ENCODE results near the gene WNK4. TPM values are rescaled to one million over a fixed set of nuclear protein-coding genes. Genes with fewer than 3 reads are reported as not detected.

WNK4 gene
- total RNA-seq, 1 experiment from 2014 or later: 2.6 TPM

GRCh38 chr17:42821176-42821575 is 40.8 kb downstream of the WNK4 start:
- Histone ChIP-seq H3K23me2 (ENCODE audit: insufficient read length, low read depth, low read length, poor library complexity, severe bottlenecking) (peaks cover 6% of the 10 kb centered on the region), H3K18ac (ENCODE audit: insufficient read length, low read depth, low read length) (no peak overlapping the region), H3K4ac (ENCODE audit: low read depth, low read length) (no peak overlapping the region), H3K4me2 (ENCODE audit: insufficient read depth, insufficient read length, low read length) (no peak overlapping the region), H3K9ac (ENCODE audit: extremely low read depth, insufficient read length, low read length) (no peak overlapping the region), H4K91ac (ENCODE audit: insufficient read length, low read depth, low read length) (no peak overlapping the region), H2BK5ac (ENCODE audit: insufficient read length, low read length) (no peak overlapping the region), H3K14ac (ENCODE audit: insufficient read depth, low read length) (no peak overlapping the region), H3K9me3 (ENCODE audit: control insufficient read depth, low read depth, low read length) (no peaks in the 10 kb centered on the region), H3K27ac (ENCODE audit: insufficient read length, low read depth, low read length) (no peak overlapping the region), H4K20me1 (ENCODE audit: control insufficient read depth, insufficient read depth, insufficient read length) (no peaks in the 10 kb centered on the region), H2AK5ac (ENCODE audit: insufficient read length, low read length) (no peak overlapping the region), H2BK20ac (ENCODE audit: low read depth, low read length, poor library complexity, severe bottlenecking) (no peak overlapping the region), H2AFZ (ENCODE audit: low read length) (no peak overlapping the region), H4K8ac (replicated peaks; ENCODE audit: insufficient read length, low read depth, low read length) (no peak overlapping the region), H3K4me1 (ENCODE audit: insufficient read depth, low read length) (no peaks in the 10 kb centered on the region), H3K79me1 (ENCODE audit: insufficient read depth, low read depth, low read length, poor library complexity, severe bottlenecking) (no peaks in the 10 kb centered on the region), H3K27me3 (ENCODE audit: insufficient read depth, low read length) (no peaks in the 10 kb centered on the region), H2BK120ac (ENCODE audit: low read depth, low read length, poor library complexity, severe bottlenecking) (no peak overlapping the region), H3K23ac (ENCODE audit: insufficient read length, low read depth, low read length) (no peak overlapping the region), H3K79me2 (ENCODE audit: insufficient read depth, low read length) (peaks cover 3% of the 10 kb centered on the region; the same call in 1 of the 2 replicates), H2BK15ac (ENCODE audit: low read depth, low read length) (no peak overlapping the region), H3T11ph (ENCODE audit: low read length) (no peak overlapping the region), H3K56ac (ENCODE audit: insufficient read length, low read depth, low read length) (no peak overlapping the region), H4K5ac (ENCODE audit: insufficient read length, low read depth, low read length) (no peak overlapping the region), H2BK12ac (ENCODE audit: insufficient read length, low read depth, low read length) (no peak overlapping the region)
- WGBS (ENCODE audit: extremely low coverage, insufficient read length, low lambda C conversion rate): no CpG with 5 or more reads among the region's 7 CpGs
- Mint-ChIP-seq H3K9me3 (no peaks in the 10 kb centered on the region), H3K27me3 (ENCODE audit: low read depth) (no peaks in the 10 kb centered on the region; the same call in 1 of the 2 replicates), H3K4me1 (peaks cover 6 to 7% of the 10 kb centered on the region in 2 experiments), H3K36me3 (ENCODE audit: insufficient read depth in 1 of 3, low read depth in 3 of 3) (peaks cover 19 to 57% (median 40%) of the 10 kb centered on the region in 3 experiments), H3K27ac (no peak overlapping the region), H3K4me3 (no peak overlapping the region)
- DNase-seq: no peak
- TF ChIP-seq, protein P1, sequence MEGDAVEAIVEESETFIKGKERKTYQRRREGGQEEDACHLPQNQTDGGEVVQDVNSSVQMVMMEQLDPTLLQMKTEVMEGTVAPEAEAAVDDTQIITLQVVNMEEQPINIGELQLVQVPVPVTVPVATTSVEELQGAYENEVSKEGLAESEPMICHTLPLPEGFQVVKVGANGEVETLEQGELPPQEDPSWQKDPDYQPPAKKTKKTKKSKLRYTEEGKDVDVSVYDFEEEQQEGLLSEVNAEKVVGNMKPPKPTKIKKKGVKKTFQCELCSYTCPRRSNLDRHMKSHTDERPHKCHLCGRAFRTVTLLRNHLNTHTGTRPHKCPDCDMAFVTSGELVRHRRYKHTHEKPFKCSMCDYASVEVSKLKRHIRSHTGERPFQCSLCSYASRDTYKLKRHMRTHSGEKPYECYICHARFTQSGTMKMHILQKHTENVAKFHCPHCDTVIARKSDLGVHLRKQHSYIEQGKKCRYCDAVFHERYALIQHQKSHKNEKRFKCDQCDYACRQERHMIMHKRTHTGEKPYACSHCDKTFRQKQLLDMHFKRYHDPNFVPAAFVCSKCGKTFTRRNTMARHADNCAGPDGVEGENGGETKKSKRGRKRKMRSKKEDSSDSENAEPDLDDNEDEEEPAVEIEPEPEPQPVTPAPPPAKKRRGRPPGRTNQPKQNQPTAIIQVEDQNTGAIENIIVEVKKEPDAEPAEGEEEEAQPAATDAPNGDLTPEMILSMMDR (conservative IDR thresholded peaks at IDR 0.05): no peak

Measured in H9 (cell line).